H1 (cell line): Measurements from ENCODE around the gene TMEM131L. TPM values are rescaled to one million over a fixed set of nuclear protein-coding genes. Genes with fewer than 3 reads are reported as not detected.

Experiments
- CTCF ChIA-PET: fragments of 300-600 bp; sonication (Branson Sonifier 250); formaldehyde crosslinking; loops from one replicate; lab custom pipeline; 2021; ENCODE audit not compliant: partially characterized antibody; lab: Charles Lee
- POLR2A ChIA-PET: fragments of 300-600 bp; sonication (Branson Sonifier 250); formaldehyde crosslinking; loops from one replicate; lab custom pipeline; 2021; ENCODE audit warnings: inconsistent platforms; ENCODE audit not compliant: partially characterized antibody; lab: Charles Lee
- DNase-seq, 2 experiments: peaks; one replicate each; pipeline versions ENCODE4 v3.0.0 to v3.0.0-alpha.2; 2010 to 2022; ENCODE audit warnings: low spot score in 2 of 2, low read depth in 1 of 2, mixed read lengths in 1 of 2
- FAIRE-seq: peaks from 2 replicates; lab custom pipeline; 2011; peaks lifted over from hg19 to GRCh38; lab: Jason Lieb, UNC
- H2AFZ ChIP-seq: 2 replicates; pipeline ENCODE4 v1.8.1; 2012; ENCODE audit warnings: low read length, inconsistent platforms
- H2AK5ac ChIP-seq: 2 replicates; pipeline ENCODE4 v1.6.1; 2013; ENCODE audit warnings: low read depth, low read length
- H2BK120ac ChIP-seq: replicated peaks from 2 replicates; pipeline ENCODE3; 2013; ENCODE audit warnings: low read depth, low read length, inconsistent platforms
- H2BK12ac ChIP-seq: 2 replicates; pipeline ENCODE4 v1.6.1; 2013; ENCODE audit warnings: low read depth, low read length
- H2BK15ac ChIP-seq: 2 replicates; pipeline ENCODE4 v1.6.1; 2013; ENCODE audit warnings: low read length
- H2BK20ac ChIP-seq: 2 replicates; pipeline ENCODE4 v1.6.1; 2013; ENCODE audit warnings: low read length
- H2BK5ac ChIP-seq: 2 replicates; pipeline ENCODE4 v1.6.1; 2013; ENCODE audit warnings: low read depth, low read length
- H3K14ac ChIP-seq: 2 replicates; pipeline ENCODE4 v1.6.1; 2013; ENCODE audit warnings: inconsistent platforms; ENCODE audit not compliant: insufficient read length
- H3K18ac ChIP-seq: 2 replicates; pipeline ENCODE4 v1.6.1; 2013; ENCODE audit warnings: low read length; ENCODE audit errors: extremely low read depth
- H3K23ac ChIP-seq: 2 replicates; pipeline ENCODE4 v1.6.1; 2013; ENCODE audit warnings: inconsistent platforms; ENCODE audit not compliant: insufficient read length
- H3K23me2 ChIP-seq: 2 replicates; pipeline ENCODE4 v1.6.1; 2013; ENCODE audit warnings: low read depth, low read length
- H3K27ac ChIP-seq: 2 replicates; pipeline ENCODE4 v1.6.1; 2011; ENCODE audit warnings: low read depth, low read length, inconsistent platforms
- H3K27me3 ChIP-seq, 4 experiments: replicated peaks in 1 of 4; 1 replicate in 1 of 4; 2 replicates in 3 of 4; pipeline versions ENCODE4 v1.6.1 to v1.8.1; 2011 to 2013; ENCODE audit warnings: low read length in 3 of 4, mild to moderate bottlenecking in 3 of 4, inconsistent platforms in 2 of 4, mixed read lengths in 2 of 4, moderate library complexity in 1 of 4; ENCODE audit not compliant: control insufficient read depth in 3 of 4, insufficient read depth in 3 of 4; ENCODE audit errors: extremely low read depth in 1 of 4
- H3K36me3 ChIP-seq, 4 experiments: 2 replicates each; pipeline versions ENCODE4 v1.6.1 to v1.8.1; 2011 to 2013; ENCODE audit warnings: mild to moderate bottlenecking in 4 of 4, low read length in 3 of 4, moderate library complexity in 2 of 4, control low read depth in 1 of 4, inconsistent platforms in 1 of 4; ENCODE audit not compliant: insufficient read depth in 4 of 4, control insufficient read depth in 2 of 4
- H3K4ac ChIP-seq: replicated peaks from 2 replicates; pipeline ENCODE3; 2013; ENCODE audit warnings: low read length, low read depth, mixed read lengths, inconsistent platforms; ENCODE audit not compliant: insufficient read length
- H3K4me1 ChIP-seq, 4 experiments: replicated peaks in 1 of 4; 1 replicate in 1 of 4; 2 replicates in 3 of 4; pipeline versions ENCODE4 v1.6.1 to v1.8.1; 2011 to 2013; ENCODE audit warnings: low read length in 3 of 4, inconsistent platforms in 2 of 4, mixed read lengths in 1 of 4; ENCODE audit not compliant: insufficient read depth in 4 of 4, control insufficient read depth in 3 of 4
- H3K4me2 ChIP-seq, 2 experiments: 2 replicates each; pipeline versions ENCODE4 v1.6.1 to v1.8.1; 2011 to 2013; ENCODE audit warnings: low read depth in 2 of 2, low read length in 2 of 2, control low read depth in 1 of 2, inconsistent platforms in 1 of 2, mild to moderate bottlenecking in 1 of 2; ENCODE audit not compliant: insufficient read depth in 1 of 2
- H3K4me3 ChIP-seq, 4 experiments: fragments of 200-600, 300-600 bp in 1 of 4; sonication (generic), shearing (Covaris generic), sonication (Bioruptor Twin) in 1 of 4; 2 replicates each; pipeline versions ENCODE4 v1.5.1 to v1.8.1; 2011 to 2016; ENCODE audit warnings: low read length in 4 of 4, low read depth in 3 of 4, control low read depth in 2 of 4, inconsistent platforms in 2 of 4, mild to moderate bottlenecking in 2 of 4, mixed read lengths in 1 of 4, moderate library complexity in 1 of 4; ENCODE audit not compliant: insufficient read depth in 2 of 4; ENCODE audit errors: extremely low read depth in 1 of 4
- H3K56ac ChIP-seq: replicated peaks from 2 replicates; pipeline ENCODE3; 2013; ENCODE audit warnings: low read depth, mild to moderate bottlenecking, mixed read lengths, low read length, inconsistent platforms; ENCODE audit not compliant: insufficient read length
- H3K79me1 ChIP-seq: 2 replicates; pipeline ENCODE4 v1.6.1; 2013; ENCODE audit warnings: low read depth, low read length, control low read depth
- H3K79me2 ChIP-seq, 2 experiments: 2 replicates each; pipeline versions ENCODE4 v1.6.1 to v1.8.1; 2012 to 2013; ENCODE audit warnings: low read length in 2 of 2, mild to moderate bottlenecking in 2 of 2, inconsistent platforms in 1 of 2; ENCODE audit not compliant: insufficient read depth in 2 of 2, control insufficient read depth in 1 of 2
- H3K9ac ChIP-seq, 4 experiments: replicated peaks in 1 of 4; 1 replicate in 1 of 4; 2 replicates in 3 of 4; pipeline versions ENCODE4 v1.6.1 to v1.8.1; 2011 to 2013; ENCODE audit warnings: low read depth in 3 of 4, low read length in 3 of 4, control low read depth in 2 of 4, mild to moderate bottlenecking in 2 of 4, moderate library complexity in 2 of 4, inconsistent platforms in 1 of 4; ENCODE audit errors: extremely low read depth in 1 of 4
- H3K9me3 ChIP-seq, 2 experiments: 2 replicates each; pipeline versions ENCODE4 v1.6.1 to v1.8.1; 2012 to 2013; ENCODE audit warnings: mild to moderate bottlenecking in 2 of 2, moderate library complexity in 2 of 2, control low read depth in 1 of 2, inconsistent platforms in 1 of 2, low read depth in 1 of 2, low read length in 1 of 2, mixed read lengths in 1 of 2; ENCODE audit not compliant: insufficient read depth in 2 of 2
- H4K20me1 ChIP-seq, 2 experiments: replicated peaks in 1 of 2; 2 replicates each; pipeline versions ENCODE3 to v1.8.1; 2011 to 2013; ENCODE audit warnings: inconsistent platforms in 2 of 2, low read length in 2 of 2, mild to moderate bottlenecking in 1 of 2; ENCODE audit not compliant: insufficient read depth in 2 of 2, control insufficient read depth in 1 of 2
- H4K5ac ChIP-seq: 2 replicates; pipeline ENCODE4 v1.6.1; 2013; ENCODE audit warnings: low read length, low read depth, mixed read lengths, inconsistent platforms; ENCODE audit not compliant: insufficient read length
- H4K8ac ChIP-seq: 2 replicates; pipeline ENCODE4 v1.8.0; 2013; ENCODE audit warnings: mild to moderate bottlenecking, moderate library complexity, low read length, inconsistent platforms; ENCODE audit not compliant: insufficient read depth; ENCODE audit errors: extremely low read depth
- H4K91ac ChIP-seq: replicated peaks from 2 replicates; pipeline ENCODE3; 2013; ENCODE audit warnings: low read length, mixed read lengths, inconsistent platforms; ENCODE audit not compliant: insufficient read length
- BRCA1 ChIP-seq: IDR thresholded peaks from 2 replicates; pipeline ENCODE4 v1.6.1; 2012; ENCODE audit warnings: low read depth, low read length, improper control_type of control experiment
- CBX8 ChIP-seq: fragments of 300-800, 300-1000 bp; sonication (generic); IDR thresholded peaks from 2 replicates; pipeline ENCODE4 v1.7.1; 2016; ENCODE audit warnings: low read depth, low read length, borderline replicate concordance
- CHD2 ChIP-seq: IDR thresholded peaks from 2 replicates; pipeline ENCODE4 v1.6.1; 2012; ENCODE audit warnings: low read length, improper control_type of control experiment
- CREB1 ChIP-seq: IDR thresholded peaks from 2 replicates; pipeline ENCODE4 v1.6.1; 2012; ENCODE audit warnings: inconsistent platforms
- SRF ChIP-seq: IDR thresholded peaks from 2 replicates; pipeline ENCODE4 v1.6.1; 2011; ENCODE audit warnings: mild to moderate bottlenecking, low read depth, low read length, moderate library complexity
- WGBS, 2 experiments: shearing (Covaris generic) in 1 of 2; methylation state at CpG; one replicate each; pipeline versions ENCODE4 v1.1.6 to v1.1.7; 2013 to 2015; ENCODE audit warnings: low lambda C conversion rate in 2 of 2, mixed read lengths in 2 of 2, inconsistent platforms in 1 of 2, low coverage in 1 of 2, missing lambda C conversion rate in 1 of 2; ENCODE audit not compliant: insufficient replicate concordance in 2 of 2, insufficient coverage in 1 of 2, insufficient read length in 1 of 2; ENCODE audit errors: extremely low coverage in 1 of 2, missing lambda C conversion rate in 1 of 2; 5-methylcytosine and 5-hydroxymethylcytosine counted together
- polyA plus RNA-seq, 7 experiments: library from polyadenylated mRNA; depleted of rRNA in 3 of 7; stranded (reverse) in 5 of 7; unstranded in 2 of 7; fragments of >200 nt in 5 of 7; fragments of 200-250 nt in 2 of 7; gene quantifications; 1 replicate in 5 of 7; 2 replicates in 1 of 7; 4 replicates in 1 of 7; pipeline versions ENCODE4 v1.2.1 to v1.2.3, GENCODE V29; 2011 to 2013; ENCODE audit warnings: missing spikeins in 2 of 7, mixed read lengths in 2 of 7
- total RNA-seq: library from RNA; stranded (reverse); fragmentation: NEBNext Ultra II Directional; extraction: Animal tissue kit (Norgen Biotek cat#: 25700); gene quantifications from 2 replicates; pipeline ENCODE4 v1.2.1, GENCODE V29; 2021

The TMEM131L gene
- total and polyA plus RNA-seq, 2 of the 8 experiments (the other 6 are each of a cell fraction or from before 2014, with no cell fraction given) = 14.3 to 26.1 TPM

GRCh38 chr4:153539422-153539821 lies 73.3 kb downstream of the TMEM131L start:
- H2BK15ac ChIP-seq = no peak overlapping the region
- TF ChIP-seq CBX8 (no peak), SRF (no peak), CHD2 (no peak), BRCA1 (no peak), CREB1 (no peak)
- H3K23ac ChIP-seq = no peak overlapping the region
- no peak overlapping the region for H2BK12ac ChIP-seq
- no peak overlapping the region for H3K9ac ChIP-seq
- H3K9me3 ChIP-seq = no peaks in the 10 kb centered on the region
- H4K8ac ChIP-seq = no peak overlapping the region
- H2BK5ac ChIP-seq = no peak overlapping the region
- DNase-seq (no peak), FAIRE-seq (no peak)
- H3K4me3 ChIP-seq = no peak overlapping the region
- no peaks in the 10 kb centered on the region; a peak in 1 of 8 replicates for H3K36me3 ChIP-seq
- H3K27me3 ChIP-seq = no peaks in the 10 kb centered on the region
- H3K27ac ChIP-seq = no peak overlapping the region
- H3K18ac ChIP-seq = no peak overlapping the region
- no peak overlapping the region for H3K4me2 ChIP-seq
- H2AFZ ChIP-seq = no peak overlapping the region
- H3K4ac ChIP-seq = no peak overlapping the region
- H3K4me1 ChIP-seq = peaks cover 13 to 26% (median 23%) of the 10 kb centered on the region in 4 experiments
- no peaks in the 10 kb centered on the region for H4K20me1 ChIP-seq
- ChIA-PET POLR2A (interaction anchor here (0.6 kb wide), 1 partner anchor 125 kb away, joined by 4 read pairs; no protein-coding TSS in a partner anchor), CTCF (interaction anchor here (0.7 to 0.9 kb wide), 3 partner anchors 9 to 341 kb away, joined by 3 read pairs; no protein-coding TSS in a partner anchor)
- 83% methylated on average over 3 of the region's 3 CpGs; no CpG with 5 or more reads in 1 of the 2 experiments for WGBS, 2 experiments
- H4K5ac ChIP-seq = no peak overlapping the region
- no peak overlapping the region for H2BK20ac ChIP-seq
- no peak overlapping the region for H4K91ac ChIP-seq
- H3K23me2 ChIP-seq = no peaks in the 10 kb centered on the region
- no peak overlapping the region for H2BK120ac ChIP-seq
- no peak overlapping the region for H2AK5ac ChIP-seq
- peaks cover 3% of the 10 kb centered on the region for H3K79me1 ChIP-seq
- no peak overlapping the region for H3K56ac ChIP-seq
- H3K79me2 ChIP-seq = peaks cover 0 to 26% of the 10 kb centered on the region in 2 experiments; a peak in 2 of 4 replicates
- H3K14ac ChIP-seq = no peak overlapping the region
